Loucy (cell line): Measurements from ENCODE around the gene CDC42BPB.

ENCODE experiments used
- CTCF ChIP-seq: fragments of 200-600 bp; sonication (generic); conservative IDR thresholded peaks from 2 replicates; pipeline ENCODE4 v1.5.1; 2014; ENCODE audit warnings: mild to moderate bottlenecking, antibody characterized with exemption, low read length
- EZH2phosphoT487 ChIP-seq: fragments of 200-600 bp; IDR thresholded peaks from 2 replicates; pipeline ENCODE4 v1.6.1; 2018; ENCODE audit warnings: antibody characterized with exemption, mild to moderate bottlenecking, moderate library complexity, borderline replicate concordance

- TF ChIP-seq CTCF (no peak), EZH2phosphoT487 (no peak)
Measured at GRCh38 chr14:102920273-102920997, 136.9 kb downstream of the CDC42BPB start.
